ENCODE data around the gene DAGLA. TPM values are rescaled to one million over a fixed set of nuclear protein-coding genes. Genes with fewer than 3 reads are reported as not detected.
"Not testable (repeated sequence)": the region's sequence is repeated elsewhere in the genome, so short reads cannot be mapped to it uniquely, and the experiment has no call there.

Gene DAGLA
- total RNA-seq, 1 donor from 2014 or later = 8.7 TPM

- H3K27me3 Mint-ChIP-seq = no peaks in the 10 kb centered on the region
- no peak for DNase-seq (ENCODE audit: low spot score, unreplicated experiment)
- H3K36me3 Mint-ChIP-seq (ENCODE audit: insufficient read depth) = no peaks in the 10 kb centered on the region
- peaks cover 6% of the 10 kb centered on the region for H3K4me1 Mint-ChIP-seq (ENCODE audit: low read depth)
- no peak overlapping the region for H3K4me3 Mint-ChIP-seq (ENCODE audit: low read depth)
- H3K27ac Mint-ChIP-seq = no peak overlapping the region
- no peak for TF ChIP-seq CTCF (IDR thresholded peaks at IDR 0.05; ENCODE audit: unreplicated experiment)
- H3K9me3 Mint-ChIP-seq (ENCODE audit: low read depth) = no peaks in the 10 kb centered on the region
Observed at GRCh38 chr11:61647529-61647928, 32.7 kb upstream of the DAGLA start.

- Mint-ChIP-seq H3K4me3 (ENCODE audit: low read depth) (no peak overlapping the region), H3K9me3 (ENCODE audit: low read depth) (no peaks in the 10 kb centered on the region), H3K27me3 (no peaks in the 10 kb centered on the region), H3K4me1 (ENCODE audit: low read depth) (peaks cover 28% of the 10 kb centered on the region), H3K27ac (no peak overlapping the region), H3K36me3 (ENCODE audit: insufficient read depth) (no peaks in the 10 kb centered on the region)
- no peak for DNase-seq (ENCODE audit: low spot score, unreplicated experiment)
- TF ChIP-seq CTCF (IDR thresholded peaks at IDR 0.05; ENCODE audit: unreplicated experiment) = no peak
Observed at GRCh38 chr11:61650781-61651571, 29.2 kb upstream of the DAGLA start.

GRCh38 chr11:61652135-61652534 is 28.1 kb upstream of the DAGLA start:
- peak overlapping the region; percentile 48 for H3K27ac Mint-ChIP-seq
- no peak for TF ChIP-seq CTCF (IDR thresholded peaks at IDR 0.05; ENCODE audit: unreplicated experiment)
- no peaks in the 10 kb centered on the region for H3K36me3 Mint-ChIP-seq (ENCODE audit: insufficient read depth)
- no peak for DNase-seq (ENCODE audit: low spot score, unreplicated experiment)
- no peaks in the 10 kb centered on the region for H3K9me3 Mint-ChIP-seq (ENCODE audit: low read depth)
- peaks cover 36% of the 10 kb centered on the region for H3K4me1 Mint-ChIP-seq (ENCODE audit: low read depth)
- no peaks in the 10 kb centered on the region for H3K27me3 Mint-ChIP-seq
- no peak overlapping the region for H3K4me3 Mint-ChIP-seq (ENCODE audit: low read depth)

GRCh38 chr11:61654397-61654829 is 25.8 kb upstream of the DAGLA start:
- H3K4me3 Mint-ChIP-seq (ENCODE audit: low read depth) = no peak overlapping the region
- no peaks in the 10 kb centered on the region for H3K27me3 Mint-ChIP-seq
- peak overlapping the region; percentile 95 for H3K27ac Mint-ChIP-seq
- no peaks in the 10 kb centered on the region for H3K9me3 Mint-ChIP-seq (ENCODE audit: low read depth)
- DNase-seq (ENCODE audit: low spot score, unreplicated experiment) = no peak
- H3K36me3 Mint-ChIP-seq (ENCODE audit: insufficient read depth) = no peaks in the 10 kb centered on the region
- TF ChIP-seq CTCF (IDR thresholded peaks at IDR 0.05; ENCODE audit: unreplicated experiment) = no peak
- H3K4me1 Mint-ChIP-seq (ENCODE audit: low read depth) = peaks cover 38% of the 10 kb centered on the region

- peaks cover 38% of the 10 kb centered on the region for H3K4me1 Mint-ChIP-seq (ENCODE audit: low read depth)
- not testable (repeated sequence) for DNase-seq (ENCODE audit: low spot score, unreplicated experiment); H3K4me3 Mint-ChIP-seq (ENCODE audit: low read depth)
Observed at GRCh38 chr11:61655266-61656159, 24.7 kb upstream of the DAGLA start.

More at GRCh38 chr11:61655266-61656159, 24.7 kb upstream of the DAGLA start:
- H3K36me3 Mint-ChIP-seq (ENCODE audit: insufficient read depth); H3K27me3 Mint-ChIP-seq; H3K9me3 Mint-ChIP-seq (ENCODE audit: low read depth): not testable (repeated sequence)
- peak overlapping the region; percentile 95 for H3K27ac Mint-ChIP-seq
